AG04450 (cell line): ENCODE results near the gene ROBO1. TPM values are rescaled to one million over a fixed set of nuclear protein-coding genes. Genes with fewer than 3 reads are reported as not detected.

Experiments used
- CTCF ChIA-PET: fragments of 300-600, 350-600 bp; formaldehyde crosslinking; extraction: SDS; loops from one replicate; lab custom pipeline; 2022; ENCODE audit warnings: antibody characterized with exemption, inconsistent platforms; lab: Charles Lee
- POLR2A ChIA-PET: fragments of 350-600 bp; formaldehyde crosslinking; extraction: SDS; loops from one replicate; lab custom pipeline; 2021; ENCODE audit warnings: antibody characterized with exemption, inconsistent platforms; lab: Yijun Ruan, JAX
- DNase-seq: peaks from one replicate; pipeline ENCODE4 v3.0.0-alpha.2; 2011; ENCODE audit warnings: low read depth, low spot score
- H3K27ac ChIP-seq: one replicate; pipeline ENCODE4 v1.5.1; 2012; ENCODE audit warnings: low read depth, low read length, control low read depth
- H3K27me3 ChIP-seq: one replicate; pipeline ENCODE4 v1.6.0; 2012; ENCODE audit warnings: low read length; ENCODE audit not compliant: control insufficient read depth, insufficient read depth
- H3K4me3 ChIP-seq: 2 replicates; pipeline ENCODE4 v1.5.1; 2011; ENCODE audit warnings: mild to moderate bottlenecking, low read depth, low read length, control low read depth
- H3K9me3 ChIP-seq: 2 replicates; pipeline ENCODE4 v1.5.1; 2012; ENCODE audit warnings: low read length; ENCODE audit not compliant: control insufficient read depth, insufficient read depth
- CTCF ChIP-seq: IDR thresholded peaks from 2 replicates; pipeline ENCODE4 v1.5.1; 2011; ENCODE audit warnings: low read depth, low read length, control low read depth, inconsistent platforms
- polyA plus RNA-seq: library from polyadenylated mRNA; depleted of rRNA; stranded (reverse); fragments of >200 nt; gene quantifications from 2 replicates; pipeline ENCODE4 v1.2.3, GENCODE V29; 2011

Gene ROBO1
- polyA plus RNA-seq, 1 experiment = 66.0 TPM

- TF ChIP-seq CTCF = no peak
- no peak for DNase-seq
- Histone ChIP-seq H3K27me3 (no peaks in the 10 kb centered on the region), H3K27ac (no peak overlapping the region), H3K9me3 (peaks cover 3% of the 10 kb centered on the region; the same call in 1 of the 2 replicates), H3K4me3 (no peak overlapping the region)
- CTCF ChIA-PET = no interaction called here
- POLR2A ChIA-PET = no interaction called here
Measured at GRCh38 chr3:78818161-78818985, 949.4 kb downstream of the ROBO1 start.

DNA sequence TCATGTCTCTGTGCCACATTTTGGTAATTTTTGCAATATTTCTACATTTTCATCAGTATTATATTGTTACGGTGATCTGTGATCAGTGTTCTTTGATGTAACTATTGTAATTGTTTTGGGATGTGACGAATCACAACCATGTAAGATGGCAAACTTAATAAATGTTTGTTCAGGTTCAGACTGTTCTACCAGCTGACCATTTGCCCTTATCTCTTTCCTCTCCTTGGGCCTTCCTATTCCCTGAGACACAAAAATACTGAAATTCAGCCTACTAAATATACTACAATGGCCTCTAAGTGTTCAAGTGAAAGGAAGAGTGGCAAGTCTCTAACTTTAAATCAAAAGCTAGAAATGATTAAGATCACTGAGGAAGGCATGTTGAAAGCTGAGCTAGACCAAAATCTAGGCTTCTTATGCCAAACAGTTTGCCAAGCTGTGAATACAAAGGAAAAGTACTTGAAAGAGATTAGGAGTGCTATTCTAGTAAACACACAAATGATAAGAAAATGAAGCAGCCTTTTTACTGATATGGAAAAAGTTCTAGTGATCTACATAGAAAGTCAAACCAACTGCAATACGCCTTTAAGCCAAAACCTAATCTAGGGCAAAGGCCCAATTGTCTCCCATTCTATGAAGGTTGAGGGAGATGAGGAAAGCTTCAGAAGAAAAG is 952.8 kb downstream of the ROBO1 start:
- POLR2A ChIA-PET = no interaction called here
- CTCF ChIA-PET = no interaction called here

DNA sequence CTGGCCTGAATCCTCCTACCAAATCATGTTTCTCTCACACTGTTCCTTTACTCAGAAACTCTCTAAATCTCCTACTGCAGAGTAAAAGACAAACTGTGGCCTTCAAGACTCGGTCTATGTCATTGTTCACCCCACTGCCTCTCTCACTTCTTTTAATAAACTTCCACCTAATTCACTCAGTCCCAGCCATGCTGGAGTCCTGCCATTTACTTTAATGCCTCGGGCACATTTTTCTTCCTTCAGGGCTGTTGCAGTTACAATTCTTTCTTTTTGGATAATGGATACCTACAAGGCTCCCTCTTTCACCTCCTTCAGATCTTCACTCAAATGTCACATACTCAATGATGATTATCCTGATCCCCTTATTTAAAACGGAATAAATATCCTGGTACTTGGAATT is 955.6 kb downstream of the ROBO1 start:
- TF ChIP-seq CTCF = no peak
- ChIA-PET CTCF (no interaction called here), POLR2A (no interaction called here)
- no peak overlapping the region for H3K4me3 ChIP-seq
- no peaks in the 10 kb centered on the region for H3K27me3 ChIP-seq
- no peaks in the 10 kb centered on the region for H3K9me3 ChIP-seq
- no peak for DNase-seq
- no peak overlapping the region for H3K27ac ChIP-seq

More for the DNA sequence above, 952.8 kb downstream of the ROBO1 start:
- Histone ChIP-seq H3K27me3 (no peaks in the 10 kb centered on the region), H3K27ac (no peak overlapping the region), H3K9me3 (peaks cover 3% of the 10 kb centered on the region; the same call in 1 of the 2 replicates), H3K4me3 (no peak overlapping the region)
- no peak for TF ChIP-seq CTCF
- no peak for DNase-seq

- POLR2A ChIA-PET = no interaction called here
- Histone ChIP-seq H3K4me3 (no peak overlapping the region), H3K27ac (no peak overlapping the region), H3K27me3 (no peaks in the 10 kb centered on the region), H3K9me3 (no peaks in the 10 kb centered on the region)
- DNase-seq = no peak
- CTCF ChIA-PET = no interaction called here
- TF ChIP-seq CTCF = no peak
Measured at GRCh38 chr3:78809966-78810365, 957.8 kb downstream of the ROBO1 start.
